Endodermal cell (in vitro differentiated cells): ENCODE measurements around the gene AHNAK. TPM values are rescaled to one million over a fixed set of nuclear protein-coding genes. Genes with fewer than 3 reads are reported as not detected.

ENCODE experiments used
- DNase-seq: peaks from one replicate; pipeline ENCODE4 v3.0.0-alpha.2; 2017
- H3K27ac ChIP-seq: 2 replicates; pipeline ENCODE4 v1.5.1; 2013; ENCODE audit warnings: mild to moderate bottlenecking, low read depth, low read length, moderate library complexity
- H3K27me3 ChIP-seq: 2 replicates; pipeline ENCODE4 v1.6.1; 2013; ENCODE audit warnings: mild to moderate bottlenecking, low read length, moderate library complexity; ENCODE audit not compliant: insufficient read depth, control insufficient read depth, poor library complexity, severe bottlenecking
- H3K36me3 ChIP-seq: 2 replicates; pipeline ENCODE4 v1.7.0; 2013; ENCODE audit warnings: mild to moderate bottlenecking, low read length, moderate library complexity; ENCODE audit not compliant: control insufficient read depth, insufficient read depth
- H3K4me1 ChIP-seq: one replicate; pipeline ENCODE4 v1.7.0; 2013; ENCODE audit warnings: low read length; ENCODE audit not compliant: control insufficient read depth, insufficient read depth
- H3K4me3 ChIP-seq: 2 replicates; pipeline ENCODE4 v1.5.1; 2013; ENCODE audit warnings: mild to moderate bottlenecking, low read length, moderate library complexity
- H3K9ac ChIP-seq: 2 replicates; pipeline ENCODE4 v1.6.1; 2013; ENCODE audit warnings: mild to moderate bottlenecking, low read length, moderate library complexity; ENCODE audit not compliant: poor library complexity, severe bottlenecking; ENCODE audit errors: extremely low read depth
- H3K9me3 ChIP-seq: 2 replicates; pipeline ENCODE4 v1.6.1; 2013; ENCODE audit warnings: mild to moderate bottlenecking, low read length, moderate library complexity; ENCODE audit not compliant: control insufficient read depth
- H3K27ac Mint-ChIP-seq: 2 replicates; pipeline ENCODE4 v1.8.0; 2020; ENCODE audit warnings: mixed read lengths
- H3K27me3 Mint-ChIP-seq: 2 replicates; pipeline ENCODE4 v1.8.0; 2021; ENCODE audit warnings: mild to moderate bottlenecking, mixed read lengths; ENCODE audit not compliant: insufficient read depth
- H3K36me3 Mint-ChIP-seq: 2 replicates; pipeline ENCODE4 v1.8.0; 2020; ENCODE audit warnings: low read depth, mixed read lengths
- H3K4me1 Mint-ChIP-seq: 2 replicates; pipeline ENCODE4 v1.8.0; 2020; ENCODE audit warnings: mixed read lengths
- H3K4me3 Mint-ChIP-seq: 2 replicates; pipeline ENCODE4 v1.8.0; 2020; ENCODE audit warnings: mild to moderate bottlenecking, moderate library complexity, mixed read lengths
- H3K9me3 Mint-ChIP-seq: 2 replicates; pipeline ENCODE4 v1.8.0; 2020; ENCODE audit warnings: mild to moderate bottlenecking, mixed read lengths
- CTCF ChIP-seq: fragments of 200-600 bp; sonication (generic); conservative IDR thresholded peaks from 2 replicates; pipeline ENCODE4 v1.5.0; 2021; ENCODE audit warnings: antibody characterized with exemption, mild to moderate bottlenecking
- WGBS, 2 experiments: methylation state at CpG; one replicate each; pipeline versions ENCODE4 v1.1.5 to v1.1.7; 2013; ENCODE audit warnings: missing lambda C conversion rate in 2 of 2, mixed read lengths in 1 of 2; ENCODE audit not compliant: insufficient coverage in 1 of 2, insufficient read length in 1 of 2; 5-methylcytosine and 5-hydroxymethylcytosine counted together
- total RNA-seq, 2 donors: library from RNA; stranded (reverse); fragmentation: NEBNext Ultra II Directional in 1 of 2; extraction: Animal tissue kit (Norgen Biotek cat#: 25700) in 1 of 2; gene quantifications; 2 replicates in 1 of 2; 3 replicates in 1 of 2; pipeline ENCODE4 v1.2.1, GENCODE V29; 2021

AHNAK gene
- total RNA-seq, 2 donors from 2014 or later, result 109 to 165 TPM

DNA sequence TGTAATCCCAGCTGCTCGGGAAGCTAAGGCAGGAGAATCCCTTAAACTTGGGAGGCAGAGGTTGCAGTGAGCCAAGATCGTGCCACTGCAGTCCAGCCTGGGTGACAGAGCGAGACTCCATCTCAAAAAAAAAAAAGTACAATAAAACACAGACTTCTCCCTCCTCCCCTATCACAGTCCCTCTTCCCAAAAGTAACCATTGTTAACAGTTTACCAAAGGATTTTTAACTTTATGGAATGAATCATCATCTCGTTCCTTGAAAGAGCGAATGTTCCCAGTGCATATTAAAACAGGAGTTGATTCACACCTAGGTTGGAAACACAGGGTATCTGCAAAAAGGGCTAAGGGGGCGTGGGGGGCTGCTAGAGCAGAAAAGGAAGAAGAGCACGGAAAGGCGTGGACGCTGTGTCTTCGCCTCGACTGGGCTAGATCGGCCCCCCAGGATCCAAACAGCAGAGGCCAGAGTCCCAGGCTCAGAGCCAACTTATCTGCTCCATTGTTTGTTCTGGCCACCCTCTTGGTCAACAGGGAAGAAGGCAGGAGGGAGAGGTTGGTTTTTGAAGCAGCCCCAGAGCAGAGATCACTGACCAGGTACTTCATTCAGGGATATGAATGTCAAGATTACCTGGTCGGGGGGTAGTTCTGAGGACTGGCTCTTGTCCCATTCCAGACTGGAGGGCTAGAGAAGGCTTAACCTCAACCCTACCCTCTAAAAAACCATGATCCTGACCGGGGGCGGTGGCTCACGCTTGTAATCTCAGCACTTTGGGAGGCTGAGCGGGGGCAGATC is 2.1 kb upstream of the AHNAK start:
- Histone ChIP-seq H3K27ac (no peak overlapping the region), H3K9me3 (no peaks in the 10 kb centered on the region), H3K4me1 (peaks cover 14% of the 10 kb centered on the region), H3K27me3 (no peaks in the 10 kb centered on the region), H3K9ac (no peak overlapping the region), H3K36me3 (no peaks in the 10 kb centered on the region), H3K4me3 (peak overlapping the region; percentile 29)
- Mint-ChIP-seq H3K27me3 (peaks cover 47% of the 10 kb centered on the region), H3K4me1 (peaks cover 54% of the 10 kb centered on the region), H3K9me3 (no peaks in the 10 kb centered on the region), H3K36me3 (no peaks in the 10 kb centered on the region), H3K4me3 (peak overlapping the region; percentile 92), H3K27ac (no peak overlapping the region)
- 84 to 89% methylated on average over 16 to 17 of the region's 17 CpGs for WGBS, 2 experiments
- TF ChIP-seq CTCF, result no peak
- no peak for DNase-seq

- H3K9me3 Mint-ChIP-seq, result no peaks in the 10 kb centered on the region
- H3K4me3 ChIP-seq, result peak overlapping the region; percentile 88
- H3K4me1 ChIP-seq, result peaks cover 11% of the 10 kb centered on the region
- no peaks in the 10 kb centered on the region for H3K27me3 ChIP-seq
- H3K4me1 Mint-ChIP-seq, result peaks cover 55% of the 10 kb centered on the region
- no peaks in the 10 kb centered on the region for H3K9me3 ChIP-seq
- TF ChIP-seq CTCF, result no peak
- H3K4me3 Mint-ChIP-seq, result peak overlapping the region; percentile 92
- peaks cover 56% of the 10 kb centered on the region for H3K27me3 Mint-ChIP-seq
- H3K36me3 ChIP-seq, result no peaks in the 10 kb centered on the region
- H3K27ac Mint-ChIP-seq, result peak overlapping the region; percentile 50
- no peak overlapping the region for H3K27ac ChIP-seq
- H3K9ac ChIP-seq, result peak overlapping the region; percentile 0
- H3K36me3 Mint-ChIP-seq, result no peaks in the 10 kb centered on the region
- WGBS, 2 experiments, result 71 to 73% methylated on average over 7 to 8 of the region's 8 CpGs
- DNase-seq, result no peak
These were observed 1.2 kb upstream of the AHNAK start for GRCh38 chr11:62547691-62548281.

- Mint-ChIP-seq H3K36me3 (peaks cover 2% of the 10 kb centered on the region), H3K9me3 (no peaks in the 10 kb centered on the region), H3K4me3 (peak overlapping the region; percentile 92), H3K4me1 (peaks cover 55% of the 10 kb centered on the region), H3K27ac (peak overlapping the region; percentile 50), H3K27me3 (peaks cover 58% of the 10 kb centered on the region)
- Histone ChIP-seq H3K9ac (peak overlapping the region; percentile 0), H3K4me3 (peak overlapping the region; percentile 88), H3K36me3 (no peaks in the 10 kb centered on the region), H3K27me3 (no peaks in the 10 kb centered on the region), H3K9me3 (no peaks in the 10 kb centered on the region), H3K27ac (no peak overlapping the region), H3K4me1 (peaks cover 15% of the 10 kb centered on the region)
- TF ChIP-seq CTCF, result no peak
- DNase-seq, result peak; percentile 78
- WGBS, 2 experiments, result 3 to 4% methylated on average over 26 to 40 of the region's 40 CpGs
These were observed 471 bp upstream of the AHNAK start for GRCh38 chr11:62546929-62547625.
